DND-41 (cell line): ENCODE results near the gene WDR44.

Experiments used
- CTCF ChIP-seq: IDR thresholded peaks from 2 replicates; pipeline ENCODE4 v1.5.1; 2012; ENCODE audit warnings: borderline replicate concordance, low read length, moderate library complexity, mild to moderate bottlenecking; ENCODE audit not compliant: poor library complexity, severe bottlenecking; ENCODE audit errors: extremely low read depth
- EZH2 ChIP-seq: IDR thresholded peaks from 3 replicates; pipeline ENCODE4 v1.6.1; 2012; ENCODE audit warnings: borderline replicate concordance, low read depth, mild to moderate bottlenecking, moderate library complexity, low read length, inconsistent platforms; ENCODE audit not compliant: severe bottlenecking

GRCh38 chrX:118367338-118367737 is 21.4 kb downstream of the WDR44 start:
- TF ChIP-seq CTCF (no peak), EZH2 (no peak)
